Measurements from ENCODE around the gene MRPL38.
A peak's percentile ranks its signal among the peaks of the same experiment; 100 is the strongest.
"Not testable (repeated sequence)": the region's sequence is repeated elsewhere in the genome, so short reads cannot be mapped to it uniquely, and the experiment has no call there.

Gene MRPL38

GRCh38 chr17:75856062-75856756 lies 48.5 kb downstream of the MRPL38 start:
- no peaks in the 10 kb centered on the region for H3K9me3 ChIP-seq (ENCODE audit: severe bottlenecking)
- H3K4me3 ChIP-seq (ENCODE audit: low read depth, low read length): peak overlapping the region; percentile 89
- peak overlapping the region; percentile 83 for H3K27ac ChIP-seq
- no peaks in the 10 kb centered on the region for H3K27me3 ChIP-seq (ENCODE audit: insufficient read depth, low read depth, severe bottlenecking)
- peaks cover 15% of the 10 kb centered on the region for H3K36me3 ChIP-seq
- TF ChIP-seq CTCF (IDR thresholded peaks at IDR 0.05; ENCODE audit: low read depth, low read length): no peak
- no peak for DNase-seq

- Histone ChIP-seq H3K36me3 (peaks cover 22% of the 10 kb centered on the region), H3K4me3 (ENCODE audit: low read depth, low read length) (peak within 1 kb of the TSS; percentile 89), H3K27me3 (ENCODE audit: insufficient read depth, low read depth, severe bottlenecking) (no peaks in the 10 kb centered on the region), H3K27ac (peak within 1 kb of the TSS; percentile 83), H3K9me3 (ENCODE audit: severe bottlenecking) (no peaks in the 10 kb centered on the region)
- peak; percentile 46 for TF ChIP-seq CTCF (IDR thresholded peaks at IDR 0.05; ENCODE audit: low read depth, low read length)
- DNase-seq: peak; percentile 100
Measured at GRCh38 chr17:75855310-75856061, 49.2 kb downstream of the MRPL38 start, which contains the start of gene WBP2. WBP2 (minus strand) TSS chr17:75855335; CDS start chr17:75855297, 38 bp downstream.

- peak overlapping the region; percentile 69 for H3K27ac ChIP-seq
- no peak; the same call in 1 of the 2 replicates for TF ChIP-seq CTCF (IDR thresholded peaks at IDR 0.05; ENCODE audit: low read depth, low read length)
- no peaks in the 10 kb centered on the region for H3K9me3 ChIP-seq (ENCODE audit: severe bottlenecking)
- H3K27me3 ChIP-seq (ENCODE audit: insufficient read depth, low read depth, severe bottlenecking): no peaks in the 10 kb centered on the region
- peak overlapping the region; percentile 89 for H3K4me3 ChIP-seq (ENCODE audit: low read depth, low read length)
- H3K36me3 ChIP-seq: peaks cover 26% of the 10 kb centered on the region
- DNase-seq: no peak
Measured at GRCh38 chr17:75854881-75855309, 49.8 kb downstream of the MRPL38 start.

- H3K36me3 ChIP-seq: peaks cover 32% of the 10 kb centered on the region
- peak overlapping the region; percentile 69 for H3K27ac ChIP-seq
- H3K4me3 ChIP-seq (ENCODE audit: low read depth, low read length): peak overlapping the region; percentile 89
- no peak for TF ChIP-seq CTCF (IDR thresholded peaks at IDR 0.05; ENCODE audit: low read depth, low read length)
- DNase-seq: peak; percentile 76
- H3K9me3 ChIP-seq (ENCODE audit: severe bottlenecking): no peaks in the 10 kb centered on the region
- no peaks in the 10 kb centered on the region for H3K27me3 ChIP-seq (ENCODE audit: insufficient read depth, low read depth, severe bottlenecking)
Measured at GRCh38 chr17:75854101-75854748, 50.5 kb downstream of the MRPL38 start.

- TF ChIP-seq CTCF (IDR thresholded peaks at IDR 0.05; ENCODE audit: low read depth, low read length): no peak
- Histone ChIP-seq H3K27me3 (ENCODE audit: insufficient read depth, low read depth, severe bottlenecking) (no peaks in the 10 kb centered on the region), H3K36me3 (peaks cover 40% of the 10 kb centered on the region), H3K27ac (peak overlapping the region; percentile 25), H3K9me3 (ENCODE audit: severe bottlenecking) (no peaks in the 10 kb centered on the region), H3K4me3 (ENCODE audit: low read depth, low read length) (no peak overlapping the region)
- no peak for DNase-seq
Measured at GRCh38 chr17:75853433-75853832, 51.3 kb downstream of the MRPL38 start.

- not testable (repeated sequence) for H3K27ac ChIP-seq; H3K27me3 ChIP-seq (ENCODE audit: insufficient read depth, low read depth, severe bottlenecking); DNase-seq; H3K9me3 ChIP-seq (ENCODE audit: severe bottlenecking); H3K4me3 ChIP-seq (ENCODE audit: low read depth, low read length)
- H3K36me3 ChIP-seq: peaks cover 58% of the 10 kb centered on the region
Measured at GRCh38 chr17:75851693-75851991, 53.0 kb downstream of the MRPL38 start.

All from WERI-Rb-1 (cell line).